T-helper 9 cell (primary cell): Measurements from ENCODE around the gene CYP8B1.

Experiments
- DNase-seq: peaks from one replicate; pipeline ENCODE4 v3.0.0-alpha.2; 2020

Gene CYP8B1

GRCh38 chr3:42851228-42851834 is 24.3 kb downstream of the CYP8B1 start:
- no peak for DNase-seq

- no peak for DNase-seq
Measured at GRCh38 chr3:42850263-42850662, 25.4 kb downstream of the CYP8B1 start.

GRCh38 chr3:42849017-42849416 is 26.7 kb downstream of the CYP8B1 start:
- DNase-seq, result no peak

- no peak for DNase-seq
Measured at GRCh38 chr3:42847731-42848130, 27.9 kb downstream of the CYP8B1 start.

- no peak for DNase-seq
Measured at GRCh38 chr3:42846685-42847522, 28.8 kb downstream of the CYP8B1 start.

- DNase-seq, result no peak
Measured at GRCh38 chr3:42844815-42845214, 30.9 kb downstream of the CYP8B1 start.

GRCh38 chr3:42844412-42844713 is 31.3 kb downstream of the CYP8B1 start:
- no peak for DNase-seq

GRCh38 chr3:42843713-42844411 is 31.8 kb downstream of the CYP8B1 start:
- DNase-seq, result no peak

- DNase-seq, result no peak
Measured at GRCh38 chr3:42841332-42841731, 34.3 kb downstream of the CYP8B1 start.

GRCh38 chr3:42839616-42840015 is 36.1 kb downstream of the CYP8B1 start:
- no peak for DNase-seq

GRCh38 chr3:42838571-42838970 is 37.1 kb downstream of the CYP8B1 start:
- DNase-seq, result no peak

- DNase-seq, result no peak
Measured at GRCh38 chr3:42836150-42837123, 39.2 kb downstream of the CYP8B1 start.

- peak; percentile 69 for DNase-seq
Measured at GRCh38 chr3:42831321-42831713, 44.4 kb downstream of the CYP8B1 start.

GRCh38 chr3:42830437-42831320 is 45.0 kb downstream of the CYP8B1 start:
- no peak for DNase-seq

GRCh38 chr3:42829628-42830436 is 45.8 kb downstream of the CYP8B1 start:
- no peak for DNase-seq

- no peak for DNase-seq
Measured at GRCh38 chr3:42829083-42829627, 46.5 kb downstream of the CYP8B1 start.

- DNase-seq, result no peak
Measured at GRCh38 chr3:42827654-42828053, 48.0 kb downstream of the CYP8B1 start.

- DNase-seq, result no peak
Measured at GRCh38 chr3:42827023-42827422, 48.7 kb downstream of the CYP8B1 start.

- DNase-seq, result no peak
Measured at GRCh38 chr3:42826141-42826540, 49.5 kb downstream of the CYP8B1 start.

- DNase-seq, result no peak
Measured at GRCh38 chr3:42823351-42823750, 52.3 kb downstream of the CYP8B1 start.

- DNase-seq, result no peak
Measured at GRCh38 chr3:42822828-42823227, 52.9 kb downstream of the CYP8B1 start.
